HEK293 (cell line): Measurements from ENCODE around the gene TMEM131L.

Experiments
- CTCF ChIA-PET: fragments of 350-600 bp; formaldehyde crosslinking; extraction: SDS; loops from one replicate; lab custom pipeline; 2021; ENCODE audit warnings: antibody characterized with exemption; lab: Yijun Ruan, JAX
- POLR2A ChIA-PET: fragments of 300-600 bp; formaldehyde crosslinking; extraction: SDS; loops from one replicate; lab custom pipeline; 2020; ENCODE audit warnings: antibody characterized with exemption, inconsistent platforms; lab: Yijun Ruan, JAX
- H3K27ac ChIP-seq: fragments of 200-500 bp; sonication (Bioruptor generic); 2 replicates; pipeline ENCODE4 v1.5.1; 2014; ENCODE audit warnings: low read depth, low read length, control low read depth, inconsistent platforms; ENCODE audit errors: extremely low read depth
- H3K36me3 ChIP-seq, 2 experiments: fragments of 200-500 bp in 1 of 2; sonication (Bioruptor generic) in 1 of 2; 1 replicate in 1 of 2; 2 replicates in 1 of 2; pipeline ENCODE4 v1.5.1; 2014 to 2017; ENCODE audit warnings: inconsistent platforms in 2 of 2, low read length in 2 of 2; ENCODE audit not compliant: control insufficient read depth in 2 of 2, insufficient read depth in 1 of 2
- H3K4me1 ChIP-seq: fragments of 200-500 bp; sonication (Bioruptor generic); 2 replicates; pipeline ENCODE4 v1.5.1; 2014; ENCODE audit warnings: mild to moderate bottlenecking, low read length, inconsistent platforms; ENCODE audit not compliant: control insufficient read depth, insufficient read depth
- H3K4me3 ChIP-seq: 2 replicates; pipeline ENCODE4 v1.5.1; 2011; ENCODE audit warnings: low read depth, mild to moderate bottlenecking, control low read depth, low read length, moderate library complexity
- H3K9me3 ChIP-seq: fragments of 200-500 bp; sonication (Bioruptor generic); 2 replicates; pipeline ENCODE4 v1.5.1; 2014; ENCODE audit warnings: low read depth, low read length, inconsistent platforms; ENCODE audit not compliant: control insufficient read depth, insufficient read depth
- FEZF1 ChIP-seq: fragments of 450-650 bp; formaldehyde crosslinking; IDR thresholded peaks from 2 replicates; pipeline ENCODE4 v1.5.1; 2016; ENCODE audit warnings: missing biosample characterization, missing genetic modification characterization
- IKZF3 ChIP-seq: fragments of 450-650 bp; IDR thresholded peaks from 2 replicates; pipeline ENCODE4 v1.5.0; 2018; ENCODE audit warnings: missing biosample characterization, mild to moderate bottlenecking, missing genetic modification characterization, moderate library complexity
- KLF16 ChIP-seq: fragments of 450-650 bp; formaldehyde crosslinking; IDR thresholded peaks from 2 replicates; pipeline ENCODE4 v1.5.1; 2017; ENCODE audit warnings: missing biosample characterization, missing genetic modification characterization
- KLF9 ChIP-seq: fragments of 450-650 bp; formaldehyde crosslinking; IDR thresholded peaks from 2 replicates; pipeline ENCODE4 v1.5.1; 2016; ENCODE audit warnings: missing biosample characterization, missing genetic modification characterization, low read depth
- MZF1 ChIP-seq: fragments of 450-650 bp; formaldehyde crosslinking; IDR thresholded peaks from 2 replicates; pipeline ENCODE4 v1.5.1; 2017; ENCODE audit warnings: missing biosample characterization, missing genetic modification characterization, borderline replicate concordance
- SP7 ChIP-seq: fragments of 450-650 bp; formaldehyde crosslinking; IDR thresholded peaks from 2 replicates; pipeline ENCODE4 v1.5.1; 2016; ENCODE audit warnings: missing biosample characterization, missing genetic modification characterization
- TCF7L2 ChIP-seq: IDR thresholded peaks from 2 replicates; pipeline ENCODE4 v1.6.1; 2011; ENCODE audit warnings: low read depth, mild to moderate bottlenecking, inconsistent platforms, low read length, moderate library complexity, borderline replicate concordance
- TRIM28 ChIP-seq: IDR thresholded peaks from 2 replicates; pipeline ENCODE4 v1.6.1; 2011; ENCODE audit warnings: low read length, control low read depth, borderline replicate concordance
- ZFP37 ChIP-seq: fragments of 450-650 bp; formaldehyde crosslinking; IDR thresholded peaks from 2 replicates; pipeline ENCODE4 v1.5.1; 2016; ENCODE audit warnings: missing biosample characterization, missing genetic modification characterization
- ZNF114 ChIP-seq: fragments of 450-650 bp; formaldehyde crosslinking; IDR thresholded peaks from 2 replicates; pipeline ENCODE4 v1.5.0; 2017; ENCODE audit warnings: missing biosample characterization, missing genetic modification characterization
- ZNF174 ChIP-seq: fragments of 450-650 bp; formaldehyde crosslinking; IDR thresholded peaks from 2 replicates; pipeline ENCODE4 v1.5.0; 2017; ENCODE audit warnings: missing biosample characterization, mild to moderate bottlenecking, missing genetic modification characterization
- ZNF2 ChIP-seq: fragments of 450-650 bp; formaldehyde crosslinking; IDR thresholded peaks from 2 replicates; pipeline ENCODE4 v1.5.1; 2016; ENCODE audit warnings: missing biosample characterization, missing genetic modification characterization
- ZNF202 ChIP-seq: fragments of 450-650 bp; formaldehyde crosslinking; IDR thresholded peaks from 2 replicates; pipeline ENCODE4 v1.5.1; 2016; ENCODE audit warnings: missing biosample characterization, missing genetic modification characterization, borderline replicate concordance
- ZNF350 ChIP-seq: fragments of 450-650 bp; formaldehyde crosslinking; IDR thresholded peaks from 2 replicates; pipeline ENCODE4 v1.5.0; 2017; ENCODE audit warnings: missing biosample characterization, mild to moderate bottlenecking, missing genetic modification characterization
- ZNF610 ChIP-seq: fragments of 450-650 bp; formaldehyde crosslinking; IDR thresholded peaks from 2 replicates; pipeline ENCODE4 v1.5.1; 2016; ENCODE audit warnings: missing biosample characterization, missing genetic modification characterization, borderline replicate concordance
- ZNF626 ChIP-seq: fragments of 450-650 bp; sonication (Bioruptor Pico); formaldehyde crosslinking; IDR thresholded peaks from 2 replicates; pipeline ENCODE4 v1.5.1; 2018; ENCODE audit warnings: missing biosample characterization, missing genetic modification characterization, inconsistent platforms
- ZNF677 ChIP-seq: fragments of 450-650 bp; IDR thresholded peaks from 2 replicates; pipeline ENCODE4 v1.5.0; 2018; ENCODE audit warnings: missing biosample characterization, mild to moderate bottlenecking, missing genetic modification characterization, moderate library complexity
- ZNF701 ChIP-seq: fragments of 450-650 bp; formaldehyde crosslinking; IDR thresholded peaks from 2 replicates; pipeline ENCODE4 v1.5.1; 2016; ENCODE audit warnings: missing biosample characterization, missing genetic modification characterization
- ZNF776 ChIP-seq: fragments of 450-650 bp; formaldehyde crosslinking; IDR thresholded peaks from 2 replicates; pipeline ENCODE4 v1.5.0; 2017; ENCODE audit warnings: missing biosample characterization, missing genetic modification characterization, borderline replicate concordance
- TF ChIP-seq, protein P1 (sequence below): fragments of 450-650 bp; formaldehyde crosslinking; IDR thresholded peaks from 2 replicates; pipeline ENCODE4 v1.5.1; 2016; ENCODE audit warnings: missing biosample characterization, missing genetic modification characterization, borderline replicate concordance
- TF ChIP-seq, protein P2 (sequence below): fragments of 450-650 bp; formaldehyde crosslinking; IDR thresholded peaks from 2 replicates; pipeline ENCODE4 v1.5.1; 2016; ENCODE audit warnings: missing biosample characterization, missing genetic modification characterization
- TF ChIP-seq, protein P3 (sequence below): fragments of 450-650 bp; formaldehyde crosslinking; IDR thresholded peaks from 2 replicates; pipeline ENCODE4 v1.5.1; 2016; ENCODE audit warnings: missing biosample characterization, missing genetic modification characterization
- TF ChIP-seq, protein P4 (sequence below): fragments of 450-650 bp; formaldehyde crosslinking; IDR thresholded peaks from 2 replicates; pipeline ENCODE4 v1.5.1; 2017; ENCODE audit warnings: missing biosample characterization, missing genetic modification characterization

TMEM131L gene

DNA sequence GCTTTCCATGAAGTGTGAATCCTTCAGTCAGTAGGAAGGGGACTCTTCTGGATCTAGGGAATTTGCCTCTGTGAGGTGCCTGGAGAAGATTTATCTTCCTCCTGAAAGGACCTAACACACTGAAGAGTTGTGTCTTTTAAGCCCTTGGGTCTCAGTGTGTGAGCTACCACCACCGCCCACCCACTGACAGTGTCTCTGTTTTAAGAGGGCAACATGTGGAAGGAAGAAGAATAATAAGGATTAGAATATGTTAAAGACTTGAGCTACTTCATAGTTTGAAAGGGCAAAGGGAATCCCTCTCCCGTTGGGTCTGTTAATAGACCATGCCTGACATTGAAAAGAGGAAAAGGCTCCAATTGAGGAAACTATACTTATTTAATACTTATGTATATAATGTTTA, 153.7 kb downstream of the TMEM131L start (continued):
- no peak for TF ChIP-seq ZNF202 (tag by site-specific recombination)
- TF ChIP-seq ZNF174 (tag by site-specific recombination): no peak
- no peak for TF ChIP-seq ZNF677 (tag by site-specific recombination)
- TF ChIP-seq, protein P1, sequence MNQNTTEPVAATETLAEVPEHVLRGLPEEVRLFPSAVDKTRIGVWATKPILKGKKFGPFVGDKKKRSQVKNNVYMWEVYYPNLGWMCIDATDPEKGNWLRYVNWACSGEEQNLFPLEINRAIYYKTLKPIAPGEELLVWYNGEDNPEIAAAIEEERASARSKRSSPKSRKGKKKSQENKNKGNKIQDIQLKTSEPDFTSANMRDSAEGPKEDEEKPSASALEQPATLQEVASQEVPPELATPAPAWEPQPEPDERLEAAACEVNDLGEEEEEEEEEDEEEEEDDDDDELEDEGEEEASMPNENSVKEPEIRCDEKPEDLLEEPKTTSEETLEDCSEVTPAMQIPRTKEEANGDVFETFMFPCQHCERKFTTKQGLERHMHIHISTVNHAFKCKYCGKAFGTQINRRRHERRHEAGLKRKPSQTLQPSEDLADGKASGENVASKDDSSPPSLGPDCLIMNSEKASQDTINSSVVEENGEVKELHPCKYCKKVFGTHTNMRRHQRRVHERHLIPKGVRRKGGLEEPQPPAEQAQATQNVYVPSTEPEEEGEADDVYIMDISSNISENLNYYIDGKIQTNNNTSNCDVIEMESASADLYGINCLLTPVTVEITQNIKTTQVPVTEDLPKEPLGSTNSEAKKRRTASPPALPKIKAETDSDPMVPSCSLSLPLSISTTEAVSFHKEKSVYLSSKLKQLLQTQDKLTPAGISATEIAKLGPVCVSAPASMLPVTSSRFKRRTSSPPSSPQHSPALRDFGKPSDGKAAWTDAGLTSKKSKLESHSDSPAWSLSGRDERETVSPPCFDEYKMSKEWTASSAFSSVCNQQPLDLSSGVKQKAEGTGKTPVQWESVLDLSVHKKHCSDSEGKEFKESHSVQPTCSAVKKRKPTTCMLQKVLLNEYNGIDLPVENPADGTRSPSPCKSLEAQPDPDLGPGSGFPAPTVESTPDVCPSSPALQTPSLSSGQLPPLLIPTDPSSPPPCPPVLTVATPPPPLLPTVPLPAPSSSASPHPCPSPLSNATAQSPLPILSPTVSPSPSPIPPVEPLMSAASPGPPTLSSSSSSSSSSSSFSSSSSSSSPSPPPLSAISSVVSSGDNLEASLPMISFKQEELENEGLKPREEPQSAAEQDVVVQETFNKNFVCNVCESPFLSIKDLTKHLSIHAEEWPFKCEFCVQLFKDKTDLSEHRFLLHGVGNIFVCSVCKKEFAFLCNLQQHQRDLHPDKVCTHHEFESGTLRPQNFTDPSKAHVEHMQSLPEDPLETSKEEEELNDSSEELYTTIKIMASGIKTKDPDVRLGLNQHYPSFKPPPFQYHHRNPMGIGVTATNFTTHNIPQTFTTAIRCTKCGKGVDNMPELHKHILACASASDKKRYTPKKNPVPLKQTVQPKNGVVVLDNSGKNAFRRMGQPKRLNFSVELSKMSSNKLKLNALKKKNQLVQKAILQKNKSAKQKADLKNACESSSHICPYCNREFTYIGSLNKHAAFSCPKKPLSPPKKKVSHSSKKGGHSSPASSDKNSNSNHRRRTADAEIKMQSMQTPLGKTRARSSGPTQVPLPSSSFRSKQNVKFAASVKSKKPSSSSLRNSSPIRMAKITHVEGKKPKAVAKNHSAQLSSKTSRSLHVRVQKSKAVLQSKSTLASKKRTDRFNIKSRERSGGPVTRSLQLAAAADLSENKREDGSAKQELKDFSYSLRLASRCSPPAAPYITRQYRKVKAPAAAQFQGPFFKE (tag by site-specific recombination): no peak
- no peak for TF ChIP-seq KLF16 (tag by site-specific recombination)
- TF ChIP-seq ZNF701 (tag by site-specific recombination): no peak
- TF ChIP-seq TRIM28: no peak
- TF ChIP-seq, protein P2, sequence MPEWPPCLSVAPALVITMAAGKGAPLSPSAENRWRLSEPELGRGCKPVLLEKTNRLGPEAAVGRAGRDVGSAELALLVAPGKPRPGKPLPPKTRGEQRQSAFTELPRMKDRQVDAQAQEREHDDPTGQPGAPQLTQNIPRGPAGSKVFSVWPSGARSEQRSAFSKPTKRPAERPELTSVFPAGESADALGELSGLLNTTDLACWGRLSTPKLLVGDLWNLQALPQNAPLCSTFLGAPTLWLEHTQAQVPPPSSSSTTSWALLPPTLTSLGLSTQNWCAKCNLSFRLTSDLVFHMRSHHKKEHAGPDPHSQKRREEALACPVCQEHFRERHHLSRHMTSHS (tag by site-specific recombination): no peak
- TF ChIP-seq ZNF114: no peak

DNA sequence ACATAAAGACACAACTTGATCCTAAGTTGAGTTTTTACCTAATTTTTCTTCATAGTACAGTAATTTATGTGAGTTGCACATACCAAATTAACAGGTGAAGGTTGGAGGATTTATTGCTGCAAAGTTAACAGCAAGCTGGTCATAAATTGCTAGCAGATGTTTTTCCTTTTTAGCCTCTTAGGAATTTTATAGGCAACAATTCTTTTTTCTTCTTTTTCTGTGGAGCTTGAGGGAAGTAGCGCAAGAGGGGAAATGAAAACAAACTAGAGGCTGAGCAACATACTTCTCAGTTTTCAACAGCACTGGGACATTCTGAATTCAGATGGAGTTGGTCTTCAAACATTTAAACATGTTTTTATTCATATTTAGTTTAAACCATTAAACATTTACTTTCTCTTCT, 154.2 kb downstream of the TMEM131L start:
- Histone ChIP-seq H3K27ac (no peak overlapping the region), H3K9me3 (no peaks in the 10 kb centered on the region), H3K36me3 (peaks cover 0 to 59% of the 10 kb centered on the region in 2 experiments; a peak in 2 of 3 replicates), H3K4me3 (no peak overlapping the region), H3K4me1 (peaks cover 5% of the 10 kb centered on the region; the same call in 1 of the 2 replicates)
- TF ChIP-seq IKZF3 (tag by site-specific recombination): no peak
- no peak for TF ChIP-seq TCF7L2
- no peak for TF ChIP-seq MZF1 (tag by site-specific recombination)
- no peak for TF ChIP-seq ZNF610 (tag by site-specific recombination)
- no peak for TF ChIP-seq ZNF626 (tag by site-specific recombination)
- TF ChIP-seq ZNF350: no peak
- TF ChIP-seq, protein P3, sequence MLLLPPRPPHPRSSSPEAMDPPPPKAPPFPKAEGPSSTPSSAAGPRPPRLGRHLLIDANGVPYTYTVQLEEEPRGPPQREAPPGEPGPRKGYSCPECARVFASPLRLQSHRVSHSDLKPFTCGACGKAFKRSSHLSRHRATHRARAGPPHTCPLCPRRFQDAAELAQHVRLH (tag by site-specific recombination): no peak
- TF ChIP-seq, protein P4, sequence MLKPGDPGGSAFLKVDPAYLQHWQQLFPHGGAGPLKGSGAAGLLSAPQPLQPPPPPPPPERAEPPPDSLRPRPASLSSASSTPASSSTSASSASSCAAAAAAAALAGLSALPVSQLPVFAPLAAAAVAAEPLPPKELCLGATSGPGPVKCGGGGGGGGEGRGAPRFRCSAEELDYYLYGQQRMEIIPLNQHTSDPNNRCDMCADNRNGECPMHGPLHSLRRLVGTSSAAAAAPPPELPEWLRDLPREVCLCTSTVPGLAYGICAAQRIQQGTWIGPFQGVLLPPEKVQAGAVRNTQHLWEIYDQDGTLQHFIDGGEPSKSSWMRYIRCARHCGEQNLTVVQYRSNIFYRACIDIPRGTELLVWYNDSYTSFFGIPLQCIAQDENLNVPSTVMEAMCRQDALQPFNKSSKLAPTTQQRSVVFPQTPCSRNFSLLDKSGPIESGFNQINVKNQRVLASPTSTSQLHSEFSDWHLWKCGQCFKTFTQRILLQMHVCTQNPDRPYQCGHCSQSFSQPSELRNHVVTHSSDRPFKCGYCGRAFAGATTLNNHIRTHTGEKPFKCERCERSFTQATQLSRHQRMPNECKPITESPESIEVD (tag by site-specific recombination): peak; percentile 89
- no peak for TF ChIP-seq KLF9
- TF ChIP-seq ZNF2 (tag by site-specific recombination): no peak
- no peak for TF ChIP-seq ZNF776 (tag by site-specific recombination)
- TF ChIP-seq SP7 (tag by site-specific recombination): no peak
- TF ChIP-seq FEZF1: peak; percentile 30; the same call in 1 of the 2 replicates
- TF ChIP-seq ZFP37: no peak
- ChIA-PET CTCF (interaction anchor here (0.8 kb wide), 1 partner anchor 14 kb away, joined by 3 read pairs; no protein-coding TSS in a partner anchor), POLR2A (no interaction called here)
